GM12875 (cell line): ENCODE results near the gene OR2W3.

Source experiments
- H3K4me3 ChIP-seq: one replicate; pipeline ENCODE4 v1.5.1; 2011; ENCODE audit warnings: low read depth, low read length, control low read depth
- TF ChIP-seq, protein P1 (sequence below): IDR thresholded peaks from 2 replicates; pipeline ENCODE4 v1.5.1; 2011; ENCODE audit warnings: low read depth, mild to moderate bottlenecking, control low read depth, inconsistent platforms, low read length, moderate library complexity, borderline replicate concordance; ENCODE audit not compliant: insufficient read depth

Gene OR2W3

DNA sequence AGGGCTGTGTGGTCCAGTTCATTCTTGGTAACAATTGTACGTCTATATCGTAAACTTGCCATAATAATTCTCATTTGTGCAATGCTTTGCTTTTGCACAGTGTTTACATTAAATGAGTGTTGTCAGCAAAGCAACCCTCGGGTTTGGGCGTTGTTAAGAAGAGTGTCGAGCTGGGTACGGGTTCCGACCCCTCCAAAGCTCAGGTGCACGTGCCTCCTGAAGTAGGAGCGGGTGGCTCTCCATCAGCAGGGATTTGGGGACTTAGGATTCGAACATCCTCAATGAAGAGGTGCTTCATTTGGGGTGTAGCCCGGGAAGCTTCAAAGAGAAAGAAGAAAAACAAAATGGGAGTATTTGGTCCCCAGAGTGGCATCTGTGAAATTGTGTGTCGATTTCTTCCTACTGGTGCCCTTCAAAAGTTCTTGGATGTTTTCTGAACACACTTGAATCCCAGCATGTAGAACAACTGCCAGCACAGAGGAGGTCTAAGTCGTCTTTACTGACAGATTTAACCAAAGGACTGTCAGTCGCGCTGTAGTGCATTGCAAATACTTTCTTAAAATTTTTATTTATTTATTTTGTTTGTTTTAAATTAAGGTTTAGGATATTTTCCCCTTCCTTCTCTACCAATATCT is 37.3 kb upstream of the OR2W3 start:
- no peak overlapping the region for H3K4me3 ChIP-seq
- TF ChIP-seq, protein P1, sequence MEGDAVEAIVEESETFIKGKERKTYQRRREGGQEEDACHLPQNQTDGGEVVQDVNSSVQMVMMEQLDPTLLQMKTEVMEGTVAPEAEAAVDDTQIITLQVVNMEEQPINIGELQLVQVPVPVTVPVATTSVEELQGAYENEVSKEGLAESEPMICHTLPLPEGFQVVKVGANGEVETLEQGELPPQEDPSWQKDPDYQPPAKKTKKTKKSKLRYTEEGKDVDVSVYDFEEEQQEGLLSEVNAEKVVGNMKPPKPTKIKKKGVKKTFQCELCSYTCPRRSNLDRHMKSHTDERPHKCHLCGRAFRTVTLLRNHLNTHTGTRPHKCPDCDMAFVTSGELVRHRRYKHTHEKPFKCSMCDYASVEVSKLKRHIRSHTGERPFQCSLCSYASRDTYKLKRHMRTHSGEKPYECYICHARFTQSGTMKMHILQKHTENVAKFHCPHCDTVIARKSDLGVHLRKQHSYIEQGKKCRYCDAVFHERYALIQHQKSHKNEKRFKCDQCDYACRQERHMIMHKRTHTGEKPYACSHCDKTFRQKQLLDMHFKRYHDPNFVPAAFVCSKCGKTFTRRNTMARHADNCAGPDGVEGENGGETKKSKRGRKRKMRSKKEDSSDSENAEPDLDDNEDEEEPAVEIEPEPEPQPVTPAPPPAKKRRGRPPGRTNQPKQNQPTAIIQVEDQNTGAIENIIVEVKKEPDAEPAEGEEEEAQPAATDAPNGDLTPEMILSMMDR: no peak

DNA sequence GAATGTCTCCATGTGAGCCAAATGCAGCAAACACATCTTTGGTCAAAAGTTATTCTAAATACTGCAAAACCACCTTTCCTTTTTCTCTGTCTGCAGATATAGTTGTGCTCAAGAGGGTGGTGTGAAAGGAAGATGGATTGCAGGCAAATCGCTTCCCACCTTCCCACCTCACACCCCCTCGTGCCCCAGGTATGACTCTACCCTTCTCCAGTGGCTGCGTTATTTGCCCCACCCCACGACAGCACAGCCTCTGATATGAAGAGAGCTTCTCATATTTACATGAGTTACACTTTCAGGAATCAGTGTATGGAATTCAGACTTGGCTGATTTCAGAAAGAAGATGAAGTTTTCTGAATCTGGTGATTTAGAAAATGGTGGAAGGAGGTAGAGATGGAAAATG is 32.6 kb upstream of the OR2W3 start:
- H3K4me3 ChIP-seq: no peak overlapping the region
- TF ChIP-seq, protein P1: no peak

DNA sequence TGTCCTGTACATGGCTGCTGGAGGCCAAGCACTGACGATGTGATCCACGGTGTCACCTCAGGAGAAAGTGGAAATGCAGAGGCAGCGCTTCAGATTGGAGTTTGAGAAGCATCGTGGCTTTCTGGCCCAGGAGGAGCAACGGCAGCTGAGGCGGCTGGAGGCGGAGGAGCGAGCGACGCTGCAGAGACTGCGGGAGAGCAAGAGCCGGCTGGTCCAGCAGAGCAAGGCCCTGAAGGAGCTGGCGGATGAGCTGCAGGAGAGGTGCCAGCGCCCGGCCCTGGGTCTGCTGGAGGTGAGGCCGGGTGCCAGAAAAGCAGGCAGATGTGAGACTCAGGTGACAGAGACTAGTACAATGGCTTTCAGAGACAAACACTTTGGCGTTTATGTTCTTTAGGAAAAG is 30.7 kb upstream of the OR2W3 start:
- TF ChIP-seq, protein P1: no peak
- no peak overlapping the region for H3K4me3 ChIP-seq

DNA sequence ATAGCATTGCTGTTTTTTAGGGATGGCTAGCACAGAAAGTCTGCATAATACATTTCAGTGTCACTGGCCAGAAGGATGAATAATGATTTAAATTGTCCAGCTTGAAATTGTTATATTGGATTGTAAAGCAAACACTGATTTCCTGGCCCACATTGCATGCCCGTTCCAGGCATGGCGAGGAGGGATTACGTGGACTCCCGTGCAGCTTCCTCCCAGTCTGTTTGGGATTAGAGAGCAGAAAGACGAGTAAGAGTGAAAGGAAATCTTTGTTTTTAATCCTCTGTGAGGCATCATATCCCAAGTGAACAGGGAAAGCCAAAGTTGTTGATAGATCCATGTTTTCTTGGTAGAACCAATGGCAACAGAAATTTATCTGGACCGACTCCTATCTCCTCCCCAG is 30.0 kb upstream of the OR2W3 start:
- TF ChIP-seq, protein P1: no peak
- H3K4me3 ChIP-seq: no peak overlapping the region

- no peak overlapping the region for H3K4me3 ChIP-seq
- TF ChIP-seq, protein P1: no peak
These were observed 12.0 kb upstream of the OR2W3 start for GRCh38 chr1:247883346-247883745.

GRCh38 chr1:247884797-247885413 is 10.5 kb upstream of the OR2W3 start:
- TF ChIP-seq, protein P1: no peak
- H3K4me3 ChIP-seq: no peak overlapping the region

- no peak overlapping the region for H3K4me3 ChIP-seq
- TF ChIP-seq, protein P1: no peak
These were observed 589 bp downstream of the OR2W3 start for GRCh38 chr1:247895976-247896375.
